HK-2 (cell line): ENCODE measurements around the gene C1QB.

Experiments
- DNase-seq: peaks from one replicate; pipeline ENCODE4 v3.0.0-alpha.2; 2018; ENCODE audit not compliant: unreplicated experiment

Gene C1QB

DNA sequence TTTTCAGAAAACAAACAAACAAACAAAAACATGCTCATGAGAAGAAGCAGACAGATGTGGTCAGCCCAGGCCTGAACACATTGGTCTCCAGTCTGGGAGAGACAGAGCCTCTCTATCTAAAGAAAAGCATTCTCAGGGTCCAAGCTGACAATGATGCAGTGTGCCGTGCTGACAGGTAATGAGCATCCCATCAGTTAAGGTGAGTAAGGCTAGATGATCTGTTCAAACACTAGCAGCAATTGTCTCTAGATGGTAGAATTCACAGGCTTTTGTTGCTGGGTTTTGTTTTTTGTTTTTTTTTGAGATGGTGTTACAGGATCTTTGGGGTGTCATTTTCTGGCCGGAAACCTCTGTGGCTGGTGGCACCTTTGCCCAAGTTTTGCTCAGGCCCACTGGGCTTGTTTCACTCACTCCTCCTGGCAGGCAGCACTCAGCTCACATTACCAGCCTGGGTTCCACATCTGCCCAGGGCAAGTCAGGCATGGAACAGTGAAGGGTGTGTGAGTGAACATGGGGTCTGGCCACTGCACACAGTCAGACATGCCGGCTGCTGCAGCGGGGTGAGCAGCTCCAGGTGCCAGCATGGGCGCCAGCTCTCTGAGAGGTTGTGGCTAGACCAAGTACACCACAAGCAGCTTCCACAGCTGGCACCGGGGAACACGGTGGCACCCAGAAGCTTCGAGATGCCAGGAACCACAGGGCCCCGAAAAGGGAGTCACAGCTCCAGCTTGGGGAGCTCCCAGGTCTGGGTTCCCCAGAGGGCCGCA, 19.2 kb upstream of the C1QB start:
- DNase-seq: no peak

DNA sequence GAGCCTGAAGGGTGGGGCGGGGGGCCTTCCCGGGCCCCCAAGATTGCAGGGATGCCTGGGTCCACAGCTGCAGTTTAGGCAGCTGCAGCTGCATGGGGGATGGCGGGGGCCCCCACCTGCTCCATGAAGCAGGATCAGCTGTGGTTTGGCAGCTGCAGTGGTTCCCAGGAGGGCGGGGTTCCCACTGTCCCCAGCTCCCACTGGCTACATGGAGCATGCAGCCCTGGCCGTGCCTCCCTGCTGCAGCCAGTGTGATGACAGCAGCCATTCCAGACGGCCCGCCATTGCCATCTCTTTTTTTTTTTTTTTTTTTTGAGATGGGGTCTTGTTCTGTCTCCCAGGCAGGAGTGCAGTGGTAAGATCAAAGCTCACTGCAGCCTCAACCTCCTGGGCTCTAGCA, 17.6 kb upstream of the C1QB start:
- no peak for DNase-seq

DNA sequence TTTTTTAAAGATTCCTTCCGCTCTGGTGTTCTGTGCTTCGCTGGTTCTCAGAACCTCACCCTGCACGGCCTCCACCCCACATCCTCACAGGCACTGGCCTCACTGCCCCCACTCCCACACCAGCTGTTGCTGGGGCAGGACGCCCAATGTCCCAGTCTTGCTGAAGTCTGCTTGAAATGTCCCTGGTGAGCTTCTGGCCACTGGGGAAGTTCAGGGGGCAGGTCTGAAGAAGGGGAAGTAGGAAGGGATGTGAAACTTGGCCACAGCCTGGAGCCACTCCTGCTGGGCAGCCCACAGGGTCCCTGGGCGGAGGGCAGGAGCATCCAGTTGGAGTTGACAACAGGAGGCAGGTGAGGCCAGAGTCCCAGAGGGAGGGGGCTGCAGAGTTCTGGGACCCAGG, 16.7 kb upstream of the C1QB start, which contains the start of gene C1QA:
C1QA (plus strand) TSS at position 276 of the 400 bp plus-strand sequence. CDS start 989 bp downstream, outside the sequence.
- no peak for DNase-seq

DNA sequence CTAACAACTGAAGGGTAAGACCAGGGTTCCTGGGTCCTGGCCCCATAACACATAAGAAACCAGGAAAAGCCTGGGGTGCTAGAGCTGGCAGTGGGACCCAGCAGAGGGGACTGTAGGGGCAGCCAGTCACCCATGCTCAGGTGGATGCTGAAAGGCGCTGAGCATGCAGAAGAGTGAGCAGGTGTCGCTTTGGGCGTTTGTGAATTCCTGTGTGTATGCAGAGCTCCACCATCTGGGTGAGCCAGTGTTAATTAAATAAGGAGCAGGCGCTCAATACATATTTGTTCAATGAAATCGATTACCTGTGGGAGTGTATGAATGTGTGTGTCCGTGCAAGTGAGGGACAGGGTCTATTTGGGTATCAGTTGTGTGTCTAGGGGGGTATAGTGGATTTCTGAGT, 16.1 kb upstream of the C1QB start:
- DNase-seq: no peak

DNA sequence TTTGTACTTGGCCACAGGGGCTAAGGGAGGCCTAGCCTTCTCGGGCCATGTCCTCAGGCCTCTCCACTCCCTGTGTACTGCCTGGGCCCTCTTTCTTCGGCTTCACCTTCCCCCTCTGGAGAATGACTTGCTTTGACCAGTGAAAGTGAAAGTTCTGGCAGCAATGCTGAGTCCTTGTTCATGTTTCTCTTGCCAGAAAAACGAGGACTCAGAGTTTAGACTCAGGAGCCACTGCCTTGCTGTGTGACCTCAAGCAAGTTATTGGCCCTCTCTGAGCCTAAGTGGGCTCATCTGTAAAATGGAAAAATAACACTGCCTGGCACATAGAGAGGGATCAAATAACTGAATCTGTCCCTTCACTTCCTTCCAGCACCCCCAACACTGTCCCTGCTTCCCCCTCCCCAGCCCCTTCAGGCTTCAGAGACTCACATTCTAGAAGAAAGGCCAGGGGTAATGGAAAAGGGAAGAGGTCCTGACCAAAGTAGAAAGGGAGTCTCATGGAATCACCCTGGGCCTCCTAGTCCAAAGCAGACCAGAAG, 15.1 kb upstream of the C1QB start:
- DNase-seq: no peak

DNA sequence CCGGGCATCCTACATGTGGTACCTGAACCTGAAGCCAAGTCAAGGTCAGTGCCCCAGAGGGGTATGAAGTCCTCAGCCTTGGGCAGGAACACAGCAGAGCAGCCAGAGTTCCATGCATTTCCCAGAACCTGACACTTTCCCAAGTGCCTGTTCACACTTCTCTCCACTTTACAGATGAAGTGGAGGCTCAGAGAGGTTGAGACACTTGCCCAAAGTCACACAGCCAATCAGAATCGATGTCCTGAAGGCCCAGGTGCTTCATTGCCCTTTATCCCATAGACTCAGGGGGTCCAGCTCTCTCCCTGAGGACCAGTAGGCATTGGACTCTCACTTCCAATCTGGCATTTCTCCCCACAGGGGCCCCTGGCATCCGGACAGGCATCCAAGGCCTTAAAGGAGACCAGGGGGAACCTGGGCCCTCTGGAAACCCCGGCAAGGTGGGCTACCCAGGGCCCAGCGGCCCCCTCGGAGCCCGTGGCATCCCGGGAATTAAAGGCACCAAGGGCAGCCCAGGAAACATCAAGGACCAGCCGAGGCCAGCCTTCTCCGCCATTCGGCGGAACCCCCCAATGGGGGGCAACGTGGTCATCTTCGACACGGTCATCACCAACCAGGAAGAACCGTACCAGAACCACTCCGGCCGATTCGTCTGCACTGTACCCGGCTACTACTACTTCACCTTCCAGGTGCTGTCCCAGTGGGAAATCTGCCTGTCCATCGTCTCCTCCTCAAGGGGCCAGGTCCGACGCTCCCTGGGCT, 14.4 kb upstream of the C1QB start:
- no peak for DNase-seq

DNA sequence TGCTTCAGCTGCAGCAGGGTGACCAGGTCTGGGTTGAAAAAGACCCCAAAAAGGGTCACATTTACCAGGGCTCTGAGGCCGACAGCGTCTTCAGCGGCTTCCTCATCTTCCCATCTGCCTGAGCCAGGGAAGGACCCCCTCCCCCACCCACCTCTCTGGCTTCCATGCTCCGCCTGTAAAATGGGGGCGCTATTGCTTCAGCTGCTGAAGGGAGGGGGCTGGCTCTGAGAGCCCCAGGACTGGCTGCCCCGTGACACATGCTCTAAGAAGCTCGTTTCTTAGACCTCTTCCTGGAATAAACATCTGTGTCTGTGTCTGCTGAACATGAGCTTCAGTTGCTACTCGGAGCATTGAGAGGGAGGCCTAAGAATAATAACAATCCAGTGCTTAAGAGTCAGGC, 13.8 kb upstream of the C1QB start:
- no peak for DNase-seq

DNA sequence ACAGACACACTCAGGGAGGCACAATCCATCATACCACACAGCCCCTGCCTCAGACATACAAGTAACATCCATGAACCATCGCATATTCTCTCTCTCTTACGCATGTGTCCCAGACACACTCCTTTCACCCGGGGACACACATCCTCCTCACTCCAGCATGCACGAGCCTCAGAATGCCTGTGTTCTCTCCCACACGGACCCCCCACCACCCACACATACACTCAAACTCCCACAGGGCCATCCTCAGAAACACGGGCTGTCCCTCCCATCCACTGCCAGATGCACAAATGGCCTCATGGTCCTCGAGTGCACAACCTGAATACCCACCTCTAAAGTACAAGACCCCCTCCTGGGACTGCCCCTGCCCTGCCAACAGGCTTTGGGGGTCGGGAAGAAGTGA, 11.8 kb upstream of the C1QB start:
- no peak for DNase-seq

DNA sequence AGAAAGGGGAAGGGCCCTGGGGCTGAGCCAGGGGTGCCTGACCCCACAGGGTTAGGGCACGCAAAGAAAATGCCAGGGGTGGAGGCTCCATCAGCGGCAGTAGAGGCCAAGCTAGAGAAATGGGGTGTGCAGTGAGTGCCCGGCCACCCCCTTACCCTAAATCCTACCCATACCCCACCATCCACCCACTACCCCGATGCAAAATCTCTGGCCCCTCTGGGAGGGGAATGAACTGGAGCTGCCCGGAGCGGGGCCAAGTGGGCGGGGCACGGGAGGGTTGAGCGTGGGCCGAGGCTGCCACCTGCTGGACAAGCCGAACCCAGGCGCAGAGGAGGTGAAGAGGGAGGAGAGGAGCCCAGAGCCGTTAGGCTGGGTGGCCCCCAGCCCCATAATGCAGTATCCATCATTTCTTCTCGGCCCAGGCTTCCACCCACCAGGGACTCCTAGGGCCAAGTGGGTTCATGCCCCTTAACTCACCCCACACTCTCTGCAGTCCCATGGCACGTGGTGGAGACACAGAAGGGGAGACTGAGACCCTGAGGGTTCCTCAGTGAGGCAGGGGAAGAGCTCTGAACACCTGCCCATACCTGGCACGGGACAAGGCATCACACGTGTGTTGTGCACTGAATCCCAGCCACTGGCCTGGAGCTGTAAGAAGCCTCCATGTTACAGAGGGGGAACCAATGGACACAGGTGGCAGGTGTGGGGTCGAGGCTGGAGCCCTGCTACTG, 11.0 kb upstream of the C1QB start:
- peak; percentile 72 for DNase-seq

DNA sequence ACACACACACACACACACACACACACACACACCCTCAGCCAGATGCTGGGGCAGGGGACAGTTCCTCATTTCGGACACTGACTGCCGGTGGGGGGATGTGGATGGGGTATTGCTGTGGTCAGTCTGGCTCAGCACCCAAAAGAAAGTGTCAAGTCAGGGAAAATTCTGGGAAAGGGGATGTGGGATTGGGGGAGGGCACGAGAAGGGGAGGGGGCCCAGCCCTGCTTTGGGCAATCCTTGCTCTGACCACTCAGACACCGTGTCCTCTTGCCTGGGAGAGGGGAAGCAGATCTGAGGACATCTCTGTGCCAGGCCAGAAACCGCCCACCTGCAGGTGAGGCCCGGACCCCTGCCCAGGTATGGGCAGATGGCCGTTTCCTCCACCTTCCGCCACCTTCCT, 9.7 kb upstream of the C1QB start, which contains the start of gene C1QC:
C1QC (plus strand) TSS at position 253 of the 400 bp plus-strand sequence. CDS start 391 bp downstream, outside the sequence.
- DNase-seq: no peak

DNA sequence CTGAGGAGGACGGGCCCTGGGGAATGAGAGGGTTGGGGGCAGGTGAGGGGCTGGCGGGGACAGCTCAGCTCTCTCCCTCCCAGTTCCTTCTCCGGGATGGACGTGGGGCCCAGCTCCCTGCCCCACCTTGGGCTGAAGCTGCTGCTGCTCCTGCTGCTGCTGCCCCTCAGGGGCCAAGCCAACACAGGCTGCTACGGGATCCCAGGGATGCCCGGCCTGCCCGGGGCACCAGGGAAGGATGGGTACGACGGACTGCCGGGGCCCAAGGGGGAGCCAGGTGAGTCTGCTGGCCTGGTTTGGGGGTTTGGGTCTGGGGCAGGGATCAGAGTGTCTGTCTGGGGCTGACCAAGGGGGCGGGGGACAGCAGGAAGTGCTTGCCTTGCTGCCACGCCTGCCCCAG, 9.1 kb upstream of the C1QB start:
- no peak for DNase-seq

DNA sequence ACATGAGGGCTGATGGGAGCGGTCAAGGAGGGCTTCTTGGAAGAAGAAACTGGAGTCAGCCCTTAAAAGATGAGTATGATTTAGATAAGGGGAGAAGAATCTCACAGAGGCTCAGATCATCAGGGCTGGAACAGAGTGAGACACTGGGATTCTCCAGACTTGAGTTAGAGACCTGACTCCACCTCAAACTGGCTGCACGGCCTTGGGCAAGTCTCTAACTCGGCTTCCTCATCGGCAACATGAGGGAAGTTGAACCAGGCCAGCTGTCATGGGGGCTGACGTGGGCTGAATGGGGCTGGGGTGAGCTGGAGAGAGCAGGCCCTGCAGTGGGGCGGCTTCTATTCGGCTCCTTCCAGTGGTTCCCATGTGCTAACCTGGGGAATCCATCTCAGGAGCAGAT, 7.1 kb upstream of the C1QB start:
- no peak for DNase-seq

DNA sequence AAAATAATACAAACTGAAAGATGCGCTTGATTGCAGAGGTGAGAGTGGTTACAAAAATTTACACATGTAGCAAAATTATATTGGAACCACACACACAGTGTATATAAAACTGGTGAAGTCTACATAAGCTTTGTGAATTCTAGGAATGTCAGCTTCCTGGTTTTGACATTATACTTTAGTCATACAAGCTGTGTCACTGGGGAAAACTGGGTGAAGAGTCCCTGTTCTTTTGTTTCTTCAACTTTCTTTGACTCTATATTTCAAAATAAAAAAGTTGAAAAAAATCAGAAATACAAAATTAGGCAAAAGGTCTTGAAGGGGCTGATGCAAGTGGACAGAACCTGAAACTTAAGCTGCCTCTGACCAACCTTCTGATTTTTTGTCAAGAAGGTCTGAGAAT, 6.7 kb upstream of the C1QB start:
- DNase-seq: no peak

DNA sequence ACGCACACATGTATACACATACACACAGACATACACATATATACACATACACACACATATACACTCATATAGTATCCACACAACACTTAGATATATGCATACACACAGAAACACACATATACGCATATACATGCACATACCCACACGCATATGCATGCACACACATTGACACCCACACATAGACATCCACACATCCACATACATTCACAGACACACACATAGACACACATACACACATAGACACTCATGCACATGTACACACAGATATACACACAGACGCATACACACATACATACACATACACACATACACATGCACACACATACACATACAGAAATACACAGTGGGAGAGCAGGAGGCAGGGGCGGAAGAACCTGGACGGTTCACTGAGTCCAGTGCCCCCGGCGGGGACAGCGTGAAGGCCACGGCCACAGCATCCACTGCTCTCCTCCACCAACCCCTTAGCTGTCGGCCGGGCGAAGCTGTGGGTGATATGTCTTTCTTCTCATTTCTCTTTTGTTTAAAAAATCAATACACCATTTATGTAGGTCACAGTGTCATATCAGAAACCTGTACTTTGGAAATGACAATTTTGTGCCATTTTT, 2.8 kb upstream of the C1QB start:
- DNase-seq: no peak

DNA sequence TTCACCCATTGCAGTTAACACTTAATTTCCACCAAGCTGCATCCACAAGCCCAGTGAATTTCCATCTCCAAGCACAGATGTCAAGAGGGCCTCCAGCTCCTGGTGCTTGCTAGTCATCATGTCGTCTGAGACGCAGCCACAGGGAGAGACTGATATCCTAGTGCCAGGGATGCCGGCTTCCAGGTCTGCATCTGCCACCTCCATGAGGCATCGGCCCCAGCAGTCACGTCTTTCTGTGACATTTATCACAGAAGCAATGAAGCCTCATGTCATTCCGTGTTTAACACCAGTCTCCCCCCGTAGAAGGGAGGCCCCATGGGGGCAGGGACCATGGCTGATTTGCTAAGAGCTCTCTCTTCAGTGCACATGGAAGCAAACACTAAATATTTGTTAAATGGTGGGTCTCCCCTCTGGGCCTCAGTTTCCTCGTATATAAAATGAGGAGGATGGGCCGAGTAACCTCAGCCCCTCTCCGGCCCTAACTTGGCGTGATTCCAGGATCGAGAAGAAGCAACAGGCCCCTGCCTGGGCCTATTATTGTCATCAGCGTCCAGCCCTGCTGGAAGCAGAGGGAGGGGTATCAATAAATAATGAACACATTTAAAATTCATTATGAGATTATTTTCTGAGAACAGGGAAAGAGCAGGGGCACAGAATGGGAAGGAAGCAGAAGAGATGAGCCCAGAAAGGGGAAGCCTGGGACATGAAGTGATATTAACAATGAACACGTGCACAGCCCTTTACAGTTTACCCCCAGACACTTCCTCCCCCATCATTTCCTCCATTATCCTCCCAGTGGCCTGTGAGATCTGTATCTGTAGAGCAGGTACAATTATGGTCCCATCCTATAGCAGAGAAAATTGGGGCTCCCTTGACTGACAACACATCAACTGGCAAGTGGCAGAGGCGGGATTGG, 837 bp upstream of the C1QB start:
- no peak for DNase-seq

DNA sequence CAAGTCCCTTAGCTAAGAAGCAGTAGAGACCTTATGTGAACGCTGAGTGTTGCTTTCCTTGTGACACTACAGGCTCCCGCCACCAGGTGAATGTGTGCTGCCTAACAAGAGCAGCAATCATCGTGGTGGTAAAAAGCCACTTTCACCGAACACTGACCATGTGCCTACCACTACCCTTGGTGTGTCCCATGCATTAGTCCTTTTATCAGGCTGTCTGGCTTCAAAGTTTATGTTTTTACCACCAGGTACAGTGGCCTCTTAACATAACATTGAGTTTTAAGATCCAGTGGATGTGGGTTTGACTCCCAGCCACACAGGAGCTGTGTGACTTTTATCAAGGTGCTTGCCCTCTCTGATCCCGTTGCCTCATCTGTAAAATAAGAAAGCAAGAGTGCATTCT, 1.7 kb downstream of the C1QB start:
- no peak for DNase-seq

DNA sequence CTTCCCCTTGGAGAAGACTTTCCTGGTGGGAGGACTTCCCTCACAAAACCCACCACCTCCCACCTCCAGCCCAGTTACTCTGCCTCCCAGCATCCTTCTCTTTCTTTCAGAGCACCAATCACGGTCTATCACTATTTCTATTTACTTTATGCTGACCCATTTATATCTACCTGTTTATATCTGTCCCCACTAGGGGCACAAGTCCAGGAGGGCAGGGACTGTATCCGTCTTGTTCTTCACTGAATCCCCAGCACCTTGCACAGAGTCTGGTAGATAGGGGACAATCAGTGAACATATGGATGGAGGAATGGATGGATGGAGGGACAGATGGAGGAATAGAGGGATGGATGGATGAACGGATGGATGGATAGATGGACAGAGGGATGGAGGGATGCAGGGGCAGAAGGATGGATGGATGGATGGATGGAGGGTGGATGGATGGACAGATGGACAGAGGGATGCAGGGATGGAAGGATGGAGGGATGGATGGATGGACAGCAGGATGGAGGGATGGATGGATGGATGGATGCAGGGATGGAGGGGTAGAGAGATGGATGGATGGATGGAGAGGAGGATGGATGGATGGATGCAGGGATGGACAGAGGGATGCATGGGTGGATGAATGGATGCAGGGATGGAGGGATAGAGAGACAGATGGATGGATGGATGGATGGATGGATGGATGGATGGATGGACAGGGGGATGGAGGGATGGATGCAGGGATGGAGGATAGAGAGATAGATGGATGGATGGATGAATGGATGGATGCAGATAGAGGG, 5.5 kb downstream of the C1QB start:
- no peak for DNase-seq

DNA sequence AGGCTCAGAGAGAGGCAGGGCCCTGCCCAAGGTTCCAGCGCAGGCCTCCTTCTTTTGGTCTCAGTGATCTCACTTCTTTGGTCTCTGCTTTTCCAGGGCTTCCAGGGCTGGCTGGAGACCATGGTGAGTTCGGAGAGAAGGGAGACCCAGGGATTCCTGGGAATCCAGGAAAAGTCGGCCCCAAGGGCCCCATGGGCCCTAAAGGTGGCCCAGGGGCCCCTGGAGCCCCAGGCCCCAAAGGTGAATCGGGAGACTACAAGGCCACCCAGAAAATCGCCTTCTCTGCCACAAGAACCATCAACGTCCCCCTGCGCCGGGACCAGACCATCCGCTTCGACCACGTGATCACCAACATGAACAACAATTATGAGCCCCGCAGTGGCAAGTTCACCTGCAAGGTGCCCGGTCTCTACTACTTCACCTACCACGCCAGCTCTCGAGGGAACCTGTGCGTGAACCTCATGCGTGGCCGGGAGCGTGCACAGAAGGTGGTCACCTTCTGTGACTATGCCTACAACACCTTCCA, 7.7 kb downstream of the C1QB start:
- no peak for DNase-seq

DNA sequence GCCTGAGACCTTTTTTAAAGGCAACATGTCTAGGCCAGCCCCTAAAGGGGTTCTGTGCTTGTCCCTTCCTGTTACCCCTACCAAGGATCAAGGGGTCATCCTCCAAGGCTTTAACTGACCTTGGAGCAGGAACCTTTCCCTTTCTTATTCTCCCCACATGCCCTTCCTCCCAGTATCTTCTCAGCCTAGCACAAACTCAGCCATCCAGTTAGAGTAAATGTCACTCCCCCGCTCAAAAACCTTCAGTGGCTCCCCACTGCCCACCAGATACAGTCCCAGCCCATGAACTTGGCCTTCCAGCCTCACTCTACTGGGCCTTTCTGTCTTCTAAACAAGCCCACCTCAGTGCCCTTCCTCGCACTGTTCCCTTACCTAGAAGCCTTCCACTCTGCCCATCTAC, 8.8 kb downstream of the C1QB start:
- DNase-seq: no peak

DNA sequence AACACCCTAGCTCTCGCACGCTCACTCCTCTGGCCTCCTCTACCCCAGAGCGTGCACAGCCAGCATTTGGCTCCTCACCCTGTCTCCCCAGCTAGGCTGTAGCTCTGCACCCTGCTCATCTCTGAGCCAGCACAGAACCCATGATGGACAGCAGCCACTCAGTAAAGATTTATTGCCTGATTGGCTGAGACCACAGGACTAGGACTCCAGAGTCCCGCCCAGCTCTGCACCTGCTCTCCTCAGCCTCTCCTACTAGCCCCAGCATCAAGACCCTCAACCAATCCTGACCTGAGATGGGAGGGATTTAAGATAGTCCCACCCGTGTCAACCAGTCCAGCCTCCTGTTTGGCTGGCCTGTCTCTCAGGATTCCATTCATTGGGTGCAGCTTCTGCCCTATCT, 9.3 kb downstream of the C1QB start:
- DNase-seq: no peak
